HFF-Myc (cell line): Measurements from ENCODE around the gene LEF1.

ENCODE experiments used
- DNase-seq: peaks from one replicate; pipeline ENCODE4 v3.0.0-alpha.2; 2011; ENCODE audit warnings: low read depth; ENCODE audit errors: extremely low read depth
- H3K4me3 ChIP-seq: replicated peaks from 2 replicates; pipeline ENCODE4 v1.5.1; 2011; ENCODE audit warnings: low read depth, mild to moderate bottlenecking, control low read depth, low read length
- TF ChIP-seq, protein P1 (sequence below): IDR thresholded peaks from 2 replicates; pipeline ENCODE4 v1.5.1; 2012; ENCODE audit warnings: mild to moderate bottlenecking, low read depth, low read length, control low read depth; ENCODE audit errors: missing control alignments

LEF1 gene

DNA sequence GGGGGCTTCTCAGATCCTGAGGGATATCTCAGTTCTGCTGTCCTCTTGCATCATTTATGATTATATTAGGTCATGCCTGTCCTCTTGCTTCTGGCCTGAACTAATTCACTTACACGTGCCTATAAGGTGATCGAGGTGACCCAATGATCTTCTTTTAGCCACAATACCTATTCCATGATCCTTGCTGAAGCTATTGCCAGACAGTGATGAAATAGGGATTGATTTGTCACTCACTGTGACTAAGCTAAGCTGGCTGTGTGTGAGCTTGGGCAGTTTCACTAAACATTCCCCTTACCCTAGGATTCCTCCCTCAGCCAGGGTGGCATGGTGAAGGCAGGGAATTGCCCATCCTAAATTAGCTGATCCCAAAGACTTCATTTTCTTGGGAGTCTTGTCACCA lies 160.0 kb downstream of the LEF1 start:
- TF ChIP-seq, protein P1, sequence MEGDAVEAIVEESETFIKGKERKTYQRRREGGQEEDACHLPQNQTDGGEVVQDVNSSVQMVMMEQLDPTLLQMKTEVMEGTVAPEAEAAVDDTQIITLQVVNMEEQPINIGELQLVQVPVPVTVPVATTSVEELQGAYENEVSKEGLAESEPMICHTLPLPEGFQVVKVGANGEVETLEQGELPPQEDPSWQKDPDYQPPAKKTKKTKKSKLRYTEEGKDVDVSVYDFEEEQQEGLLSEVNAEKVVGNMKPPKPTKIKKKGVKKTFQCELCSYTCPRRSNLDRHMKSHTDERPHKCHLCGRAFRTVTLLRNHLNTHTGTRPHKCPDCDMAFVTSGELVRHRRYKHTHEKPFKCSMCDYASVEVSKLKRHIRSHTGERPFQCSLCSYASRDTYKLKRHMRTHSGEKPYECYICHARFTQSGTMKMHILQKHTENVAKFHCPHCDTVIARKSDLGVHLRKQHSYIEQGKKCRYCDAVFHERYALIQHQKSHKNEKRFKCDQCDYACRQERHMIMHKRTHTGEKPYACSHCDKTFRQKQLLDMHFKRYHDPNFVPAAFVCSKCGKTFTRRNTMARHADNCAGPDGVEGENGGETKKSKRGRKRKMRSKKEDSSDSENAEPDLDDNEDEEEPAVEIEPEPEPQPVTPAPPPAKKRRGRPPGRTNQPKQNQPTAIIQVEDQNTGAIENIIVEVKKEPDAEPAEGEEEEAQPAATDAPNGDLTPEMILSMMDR = no peak
- DNase-seq = no peak
- H3K4me3 ChIP-seq = no peak overlapping the region

DNA sequence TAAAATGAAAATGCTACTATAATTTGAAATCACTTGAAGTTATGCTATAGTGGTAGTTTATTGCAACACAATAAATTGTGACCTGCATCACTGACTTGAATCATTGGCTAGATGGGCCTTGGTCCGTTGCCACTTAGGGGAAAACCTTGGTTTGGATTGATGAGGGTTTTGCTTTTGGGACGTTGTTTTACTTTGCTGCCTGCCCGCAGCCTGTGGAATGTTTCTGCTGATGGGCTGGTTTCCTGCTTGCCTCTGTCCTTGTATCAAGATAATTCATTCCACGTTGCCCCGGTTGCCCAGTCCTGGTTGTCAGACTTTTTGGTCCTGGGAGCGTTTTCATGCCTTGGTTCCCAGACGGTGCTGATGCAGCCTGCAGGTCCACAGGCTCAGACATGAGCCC lies 160.7 kb downstream of the LEF1 start:
- TF ChIP-seq, protein P1 = no peak
- no peak overlapping the region for H3K4me3 ChIP-seq
- DNase-seq = no peak

DNA sequence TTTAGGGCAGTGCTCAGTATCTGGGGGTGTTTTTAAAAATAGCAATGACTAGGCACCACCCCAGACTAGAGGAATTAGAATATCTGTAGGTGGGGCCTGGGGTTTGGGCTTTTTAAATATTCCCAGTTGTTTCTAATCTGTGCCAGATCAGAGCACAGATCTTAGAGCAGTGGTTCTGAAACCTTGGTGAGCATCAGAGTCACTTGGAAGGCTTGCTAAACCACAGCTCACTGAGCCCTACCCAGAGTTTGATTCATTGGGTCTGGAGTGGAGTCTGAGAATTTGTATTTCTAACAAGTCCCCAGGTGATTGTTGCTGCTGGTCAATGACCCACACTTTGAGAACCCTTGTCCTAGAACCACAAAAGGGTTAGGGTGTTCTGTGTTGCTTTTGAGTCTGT lies 162.4 kb downstream of the LEF1 start:
- DNase-seq = no peak
- TF ChIP-seq, protein P1 = no peak
- no peak overlapping the region for H3K4me3 ChIP-seq

DNA sequence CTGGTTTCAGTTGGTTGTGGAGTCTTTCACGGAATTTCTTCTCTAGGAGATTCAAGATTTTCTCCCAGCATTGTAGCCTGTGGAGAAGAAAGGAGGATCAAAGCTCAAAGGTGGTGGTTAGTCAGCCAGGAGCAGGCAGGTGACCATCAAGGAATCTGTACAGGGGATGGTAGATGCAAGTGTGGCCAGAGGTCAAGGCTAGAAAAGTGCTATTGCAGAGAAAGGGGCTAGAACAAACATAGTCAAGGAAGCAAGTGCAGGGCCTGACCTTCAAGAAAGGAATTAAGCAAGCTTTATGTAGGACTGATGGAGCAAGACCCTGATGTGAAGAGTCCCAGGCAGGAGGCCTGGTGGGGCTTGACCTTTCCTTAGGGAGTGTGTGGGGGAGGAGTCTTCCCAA lies 162.9 kb downstream of the LEF1 start:
- TF ChIP-seq, protein P1 = no peak
- H3K4me3 ChIP-seq = no peak overlapping the region
- no peak for DNase-seq

DNA sequence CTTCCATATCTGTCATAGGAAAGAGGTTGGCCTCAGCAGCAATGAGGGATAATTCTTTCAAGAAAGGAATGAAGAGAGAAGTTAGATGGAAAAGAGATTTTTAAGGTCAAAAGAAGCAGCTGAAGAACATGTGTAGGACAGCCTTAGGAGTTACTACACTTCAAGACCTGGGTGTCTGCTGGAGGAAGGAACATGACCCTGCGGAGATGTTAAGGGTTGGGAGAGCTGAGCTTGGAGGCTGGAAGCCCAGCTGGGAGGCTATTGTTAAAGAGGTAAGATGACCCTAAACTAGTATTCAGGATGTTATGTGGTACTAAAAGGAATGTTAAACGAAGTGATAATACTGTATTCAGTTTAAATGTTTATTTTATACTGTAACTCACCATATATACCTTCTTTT lies 164.1 kb downstream of the LEF1 start:
- H3K4me3 ChIP-seq = no peak overlapping the region
- no peak for DNase-seq
- TF ChIP-seq, protein P1 = no peak

DNA sequence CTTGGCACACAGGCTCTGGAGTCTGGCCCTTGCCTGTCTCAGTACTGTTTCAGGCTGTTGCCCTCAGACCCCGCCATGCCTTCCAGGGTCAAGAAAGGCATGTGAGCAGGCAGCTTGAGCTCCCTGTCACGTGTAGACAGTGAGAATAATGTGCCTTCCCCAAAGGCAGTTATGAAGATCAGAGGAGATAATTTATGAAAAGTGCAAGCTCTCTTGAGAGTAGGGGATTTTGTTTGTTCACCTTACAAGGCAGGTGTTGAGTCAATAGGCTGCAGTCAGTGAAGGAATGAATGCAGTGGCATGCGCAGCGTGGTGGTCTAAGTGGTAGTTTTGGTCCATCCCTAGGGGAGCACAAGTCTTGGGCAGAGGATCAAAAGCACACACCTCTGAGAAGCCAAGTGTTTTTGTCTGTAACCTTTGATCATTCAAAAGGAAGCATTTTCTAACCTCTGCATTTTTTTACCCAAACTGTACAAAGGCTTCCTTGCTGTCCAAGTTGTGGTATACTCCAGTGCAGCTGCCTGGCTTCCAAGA lies 164.7 kb downstream of the LEF1 start:
- TF ChIP-seq, protein P1 = no peak
- no peak overlapping the region for H3K4me3 ChIP-seq
- DNase-seq = no peak

DNA sequence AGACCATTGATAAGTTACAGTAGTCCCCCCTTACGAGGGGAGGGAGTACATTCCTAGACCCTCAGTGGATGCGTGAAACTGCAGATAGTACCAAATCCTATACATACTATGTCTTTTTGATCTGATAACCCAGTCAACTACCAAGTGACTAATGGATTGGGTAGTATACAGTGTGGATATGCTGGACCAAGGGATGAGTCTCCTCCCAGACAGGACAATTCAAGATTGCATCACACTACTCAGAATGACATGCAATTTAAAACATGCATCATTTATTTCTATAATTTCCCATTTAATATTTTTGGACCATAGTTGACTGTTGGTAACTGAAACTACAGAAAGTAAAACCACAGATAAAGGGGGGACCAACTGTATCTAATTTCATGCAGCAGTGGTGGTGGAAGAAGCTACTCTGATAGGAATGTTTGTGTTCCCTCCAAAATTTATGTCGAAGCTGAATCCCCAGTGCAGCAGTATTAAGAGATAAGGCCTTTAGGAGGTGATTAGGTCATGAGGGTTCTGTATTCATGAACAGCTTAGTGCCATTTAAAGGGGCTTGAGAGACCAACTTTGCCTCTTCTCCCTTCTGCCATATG lies 167.1 kb downstream of the LEF1 start:
- H3K4me3 ChIP-seq = no peak overlapping the region
- no peak for DNase-seq
- TF ChIP-seq, protein P1 = no peak
